ENCODE results near the gene C8A. TPM values are rescaled to one million over a fixed set of nuclear protein-coding genes. Genes with fewer than 3 reads are reported as not detected.

Gene C8A
- polyA plus RNA-seq, 1 donor (not counting 4 experiments of a cell fraction or from before 2014, with no cell fraction given), result not detected

- Histone ChIP-seq H3K9ac (ENCODE audit: control insufficient read depth, extremely low read depth, insufficient read depth, low read length) (no peak overlapping the region), H3K4me2 (ENCODE audit: control insufficient read depth, extremely low read depth, insufficient read depth, low read depth, low read length) (no peak overlapping the region), H3K27ac (ENCODE audit: control insufficient read depth, insufficient read depth, low read length) (no peak overlapping the region), H3K4me3 (ENCODE audit: control insufficient read depth in 2 of 3, extremely low read depth in 1 of 3, insufficient read depth in 2 of 3, low read depth in 1 of 3, low read length in 3 of 3) (no peak overlapping the region), H3K79me2 (ENCODE audit: control insufficient read depth, insufficient read depth, low read length) (no peaks in the 10 kb centered on the region), H3K9me1 (ENCODE audit: control insufficient read depth, extremely low read depth, insufficient read depth, low read length) (no peaks in the 10 kb centered on the region), H3K27me3 (ENCODE audit: control insufficient read depth, extremely low read depth, insufficient read depth, low read length) (no peaks in the 10 kb centered on the region), H3K9me3 (ENCODE audit: control insufficient read depth, low read depth, low read length) (no peaks in the 10 kb centered on the region), H4K20me1 (ENCODE audit: control insufficient read depth, extremely low read depth, insufficient read depth, low read length) (no peaks in the 10 kb centered on the region), H3K4me1 (ENCODE audit: control insufficient read depth, extremely low read depth, insufficient read depth, low read length) (no peaks in the 10 kb centered on the region), H2AFZ (ENCODE audit: control insufficient read depth, low read length) (no peak overlapping the region), H3K36me3 (ENCODE audit: control insufficient read depth in 2 of 2, extremely low read depth in 1 of 2, insufficient read depth in 2 of 2, low read length in 2 of 2) (no peaks in the 10 kb centered on the region)
- FAIRE-seq (no peak), DNase-seq (ENCODE audit: low read depth, low spot score) (no peak)
- dilution Hi-C loops (cut with MboI; ENCODE audit: extremely low pct_ligation_motif_present, low sequenced_read_pairs), result no loop called here
- TF ChIP-seq EZH2 (IDR thresholded peaks at IDR 0.05; ENCODE audit: low read length) (no peak), CTCF (optimal IDR thresholded peaks at IDR 0.05 in 1 of 3, IDR thresholded peaks at IDR 0.05 in 1 of 3, conservative IDR thresholded peaks at IDR 0.05 in 1 of 3; ENCODE audit: extremely low read depth in 1 of 3, insufficient read depth in 2 of 3, low read length in 3 of 3) (no peak)
Observed at GRCh38 chr1:56915960-56916359, 61.4 kb downstream of the C8A start.

GRCh38 chr1:56916630-56917029 is 62.0 kb downstream of the C8A start:
- FAIRE-seq (no peak), DNase-seq (ENCODE audit: low read depth, low spot score) (no peak)
- Histone ChIP-seq H2AFZ (ENCODE audit: control insufficient read depth, low read length) (no peak overlapping the region), H3K9me1 (ENCODE audit: control insufficient read depth, extremely low read depth, insufficient read depth, low read length) (no peaks in the 10 kb centered on the region), H4K20me1 (ENCODE audit: control insufficient read depth, extremely low read depth, insufficient read depth, low read length) (no peaks in the 10 kb centered on the region), H3K27ac (ENCODE audit: control insufficient read depth, insufficient read depth, low read length) (no peak overlapping the region), H3K9ac (ENCODE audit: control insufficient read depth, extremely low read depth, insufficient read depth, low read length) (no peak overlapping the region), H3K4me3 (ENCODE audit: control insufficient read depth in 2 of 3, extremely low read depth in 1 of 3, insufficient read depth in 2 of 3, low read depth in 1 of 3, low read length in 3 of 3) (no peak overlapping the region), H3K79me2 (ENCODE audit: control insufficient read depth, insufficient read depth, low read length) (no peaks in the 10 kb centered on the region), H3K4me2 (ENCODE audit: control insufficient read depth, extremely low read depth, insufficient read depth, low read depth, low read length) (no peak overlapping the region), H3K9me3 (ENCODE audit: control insufficient read depth, low read depth, low read length) (no peaks in the 10 kb centered on the region), H3K4me1 (ENCODE audit: control insufficient read depth, extremely low read depth, insufficient read depth, low read length) (no peaks in the 10 kb centered on the region), H3K27me3 (ENCODE audit: control insufficient read depth, extremely low read depth, insufficient read depth, low read length) (no peaks in the 10 kb centered on the region), H3K36me3 (ENCODE audit: control insufficient read depth in 2 of 2, extremely low read depth in 1 of 2, insufficient read depth in 2 of 2, low read length in 2 of 2) (no peaks in the 10 kb centered on the region)
- dilution Hi-C loops (cut with MboI; ENCODE audit: extremely low pct_ligation_motif_present, low sequenced_read_pairs), result no loop called here
- TF ChIP-seq CTCF (optimal IDR thresholded peaks at IDR 0.05 in 1 of 3, IDR thresholded peaks at IDR 0.05 in 1 of 3, conservative IDR thresholded peaks at IDR 0.05 in 1 of 3; ENCODE audit: extremely low read depth in 1 of 3, insufficient read depth in 2 of 3, low read length in 3 of 3) (no peak), EZH2 (IDR thresholded peaks at IDR 0.05; ENCODE audit: low read length) (no peak)

All from keratinocyte (primary cell).